GM10266 (cell line): ENCODE data around the gene PCTP.

Experiments used
- DNase-seq: peaks from one replicate; pipeline ENCODE4 v3.0.0; 2012; ENCODE audit errors: extremely low spot score
- TF ChIP-seq, protein P1 (sequence below): IDR thresholded peaks from 2 replicates; pipeline ENCODE4 v1.5.1; 2012; ENCODE audit warnings: mild to moderate bottlenecking, low read depth; ENCODE audit not compliant: control insufficient read depth, insufficient read depth; ENCODE audit errors: missing control alignments

The PCTP gene

DNA sequence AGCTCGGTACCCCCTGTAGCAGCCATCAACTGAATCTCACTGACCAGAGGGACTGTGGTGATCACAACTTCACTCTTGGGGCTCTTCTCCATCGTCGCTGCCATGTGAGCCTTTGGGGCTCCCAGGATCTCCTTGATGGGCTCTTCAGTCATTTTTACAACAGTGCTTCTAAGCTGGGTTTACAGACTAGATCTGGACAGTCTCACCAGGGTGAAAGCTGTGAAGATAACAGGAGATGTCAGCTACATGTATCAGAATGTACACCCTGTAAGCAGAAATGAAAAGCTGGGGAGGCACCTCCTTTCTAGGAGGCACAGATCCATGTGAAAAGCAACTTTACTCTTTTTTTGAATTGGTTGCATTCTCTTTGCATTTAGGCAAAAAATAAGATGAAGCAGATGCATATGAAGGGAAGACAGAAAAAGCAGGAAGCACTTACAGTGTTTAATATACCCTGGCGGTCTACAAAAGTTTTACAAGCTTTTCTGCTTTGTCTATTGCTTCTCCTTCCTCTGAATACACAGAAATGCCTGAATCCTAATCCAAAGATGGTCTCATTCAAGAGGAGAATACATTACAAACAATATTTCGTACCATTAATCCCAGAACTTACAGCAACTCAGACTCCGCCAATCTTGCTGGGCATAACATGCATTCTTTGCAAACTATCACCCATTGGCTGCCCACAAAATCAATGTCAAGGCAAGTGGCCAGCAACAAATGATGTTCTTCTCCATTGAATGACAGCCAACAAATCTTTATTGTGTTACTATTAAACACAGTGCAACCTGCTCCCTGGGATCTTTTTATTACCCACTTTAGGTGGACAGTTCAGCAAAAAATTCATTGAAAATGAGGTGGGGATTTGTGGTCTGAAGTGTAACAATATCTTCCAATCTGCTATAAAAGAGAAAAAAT, 29.7 kb upstream of the PCTP start:
- TF ChIP-seq, protein P1, sequence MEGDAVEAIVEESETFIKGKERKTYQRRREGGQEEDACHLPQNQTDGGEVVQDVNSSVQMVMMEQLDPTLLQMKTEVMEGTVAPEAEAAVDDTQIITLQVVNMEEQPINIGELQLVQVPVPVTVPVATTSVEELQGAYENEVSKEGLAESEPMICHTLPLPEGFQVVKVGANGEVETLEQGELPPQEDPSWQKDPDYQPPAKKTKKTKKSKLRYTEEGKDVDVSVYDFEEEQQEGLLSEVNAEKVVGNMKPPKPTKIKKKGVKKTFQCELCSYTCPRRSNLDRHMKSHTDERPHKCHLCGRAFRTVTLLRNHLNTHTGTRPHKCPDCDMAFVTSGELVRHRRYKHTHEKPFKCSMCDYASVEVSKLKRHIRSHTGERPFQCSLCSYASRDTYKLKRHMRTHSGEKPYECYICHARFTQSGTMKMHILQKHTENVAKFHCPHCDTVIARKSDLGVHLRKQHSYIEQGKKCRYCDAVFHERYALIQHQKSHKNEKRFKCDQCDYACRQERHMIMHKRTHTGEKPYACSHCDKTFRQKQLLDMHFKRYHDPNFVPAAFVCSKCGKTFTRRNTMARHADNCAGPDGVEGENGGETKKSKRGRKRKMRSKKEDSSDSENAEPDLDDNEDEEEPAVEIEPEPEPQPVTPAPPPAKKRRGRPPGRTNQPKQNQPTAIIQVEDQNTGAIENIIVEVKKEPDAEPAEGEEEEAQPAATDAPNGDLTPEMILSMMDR = no peak
- no peak for DNase-seq

DNA sequence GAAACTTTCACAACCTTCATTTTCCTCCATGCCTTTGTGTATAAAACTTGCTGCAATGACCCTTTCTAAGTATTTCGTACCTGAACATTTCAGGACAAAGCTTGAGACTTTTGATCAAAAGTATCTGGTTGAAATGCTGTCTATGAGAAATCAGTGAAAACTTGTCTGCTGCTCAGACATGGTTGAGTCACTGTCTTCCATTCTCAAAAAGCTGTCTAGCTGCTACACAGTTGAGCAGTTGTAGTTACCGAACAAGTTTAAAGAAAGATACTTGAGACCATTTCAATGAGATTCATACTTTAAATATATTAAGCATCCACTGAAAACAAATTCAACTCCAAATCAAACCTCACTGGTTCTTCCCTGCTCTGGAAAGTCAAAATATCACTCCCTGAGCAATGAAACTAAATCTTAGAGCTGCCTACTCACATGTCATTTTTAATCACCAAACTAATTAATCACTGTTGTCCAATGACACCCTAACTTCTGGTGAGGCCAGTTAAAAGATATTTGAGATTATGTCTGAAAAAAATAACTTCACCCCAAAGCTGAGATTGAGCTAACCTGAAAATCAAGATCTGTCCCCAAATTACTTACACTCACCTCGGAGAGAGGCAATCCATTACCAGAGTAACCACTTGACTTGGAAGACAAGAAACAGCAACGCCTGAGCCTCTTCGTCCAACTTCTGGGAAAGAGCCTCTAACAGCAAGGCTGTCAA, 28.7 kb upstream of the PCTP start:
- TF ChIP-seq, protein P1 = no peak
- no peak for DNase-seq

DNA sequence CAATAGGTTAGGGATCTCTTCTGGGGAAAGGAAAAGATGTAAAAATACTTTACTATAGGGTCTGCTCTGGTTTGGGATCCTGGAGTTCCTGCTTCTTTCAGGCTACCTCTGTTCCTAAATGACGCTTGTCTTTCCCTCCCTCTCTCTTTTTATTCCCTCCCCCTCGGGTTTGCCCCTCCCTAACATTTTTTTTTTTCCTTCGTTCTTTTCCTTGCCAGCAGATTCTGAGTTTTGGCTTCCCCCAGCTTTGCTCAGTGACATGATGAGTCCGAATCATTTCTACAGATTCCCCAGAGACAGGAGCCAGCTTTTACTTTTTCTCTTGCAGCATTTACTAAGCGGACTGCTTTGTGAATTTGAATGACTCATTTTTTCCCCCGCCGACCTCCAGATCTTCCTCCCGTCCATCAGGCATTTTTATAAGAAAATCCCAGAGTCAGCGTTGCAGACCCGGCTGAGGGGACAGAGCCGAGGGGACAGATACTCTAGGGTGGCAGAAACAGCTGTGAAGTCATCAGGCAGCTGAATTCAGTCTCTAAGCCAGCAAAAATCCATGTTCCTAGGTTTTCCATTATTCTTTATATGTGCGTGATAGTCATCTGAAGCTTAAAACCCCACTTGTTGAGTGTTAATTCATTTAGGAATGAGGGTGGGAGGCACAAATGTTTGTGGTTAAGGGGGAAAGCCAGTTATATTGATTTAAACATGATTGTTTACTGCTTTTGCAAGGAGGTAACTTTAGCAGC, 27.9 kb upstream of the PCTP start, which contains the start of gene TMEM100:
Gene TMEM100, minus strand, starts transcription at position 123 of the 746 bp plus-strand sequence. CDS start 1,794 bp downstream, outside the sequence.
- TF ChIP-seq, protein P1 = no peak
- DNase-seq = no peak

DNA sequence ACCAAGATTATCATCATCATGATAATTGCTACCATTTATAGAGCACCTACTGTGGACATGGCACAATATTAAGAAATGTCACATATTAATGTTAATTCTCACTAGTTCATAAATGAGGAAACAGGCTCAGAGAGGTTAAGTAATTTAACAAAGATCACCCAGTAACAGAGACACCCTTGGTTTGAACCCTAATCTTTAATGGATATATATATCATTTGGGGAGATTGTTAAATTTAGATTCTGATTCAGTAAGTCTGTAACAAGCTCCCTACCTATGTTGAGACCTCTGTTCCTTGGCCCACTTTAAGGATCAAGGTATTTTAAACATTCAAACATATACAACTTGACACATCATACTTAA, 27.4 kb upstream of the PCTP start:
- TF ChIP-seq, protein P1 = no peak
- no peak for DNase-seq

DNA sequence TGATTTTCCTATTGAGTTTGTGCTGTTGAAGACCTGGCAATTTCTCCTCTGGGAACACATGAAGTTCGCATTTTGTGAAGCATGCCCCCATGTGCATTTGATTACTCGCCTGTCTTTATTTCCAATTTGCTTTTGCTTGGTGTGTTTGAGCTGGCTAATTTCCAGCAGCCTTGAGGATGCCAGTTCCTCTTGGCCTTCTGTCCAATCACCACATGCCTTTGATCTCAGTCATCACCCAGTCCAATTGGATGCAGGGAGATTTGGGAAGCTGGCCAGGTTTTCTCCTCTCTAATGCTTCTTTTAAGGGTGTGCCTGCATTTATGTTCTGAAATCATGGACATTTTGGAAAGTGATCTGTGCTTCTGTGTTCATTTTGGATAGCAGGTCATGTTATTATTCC, 24.4 kb upstream of the PCTP start:
- no peak for DNase-seq
- TF ChIP-seq, protein P1 = no peak

DNA sequence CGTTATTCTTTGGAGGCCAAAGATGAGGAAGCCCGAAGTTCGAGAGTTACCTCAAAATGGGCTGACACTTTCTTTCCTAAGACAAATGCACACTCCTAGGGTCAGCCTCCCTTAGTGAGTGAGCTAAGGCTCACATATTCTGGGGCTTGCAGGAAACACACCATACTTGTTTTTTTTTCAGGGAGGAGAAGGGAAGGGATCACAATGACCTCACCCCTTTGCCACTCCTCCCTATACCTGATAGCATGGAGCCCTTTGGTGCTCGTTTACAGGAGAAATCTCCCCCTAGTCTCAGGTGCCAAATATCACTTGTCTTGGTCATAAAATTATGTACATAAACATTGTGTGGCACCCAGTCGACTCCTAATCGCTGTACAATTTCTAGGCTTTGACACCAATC, 23.6 kb upstream of the PCTP start:
- no peak for DNase-seq
- TF ChIP-seq, protein P1 = no peak
